HG02973 (cell line): ENCODE measurements around the gene SDK1.
"Not testable (repeated sequence)": the region's sequence is repeated elsewhere in the genome, so short reads cannot be mapped to it uniquely, and the experiment has no call there.

Source experiments
- ATAC-seq: cut with Tn5 transposase; IDR thresholded peaks from one replicate; pipeline ENCODE4 v1.9.1; 2021; ENCODE audit warnings: moderate library complexity; ENCODE audit not compliant: unreplicated experiment

Gene SDK1

GRCh38 chr7:3908153-3908552 lies 607.1 kb downstream of the SDK1 start:
- ATAC-seq = no peak

GRCh38 chr7:3909128-3909527 lies 608.1 kb downstream of the SDK1 start:
- ATAC-seq = no peak

GRCh38 chr7:3910054-3910453 lies 609.0 kb downstream of the SDK1 start:
- ATAC-seq = no peak

DNA sequence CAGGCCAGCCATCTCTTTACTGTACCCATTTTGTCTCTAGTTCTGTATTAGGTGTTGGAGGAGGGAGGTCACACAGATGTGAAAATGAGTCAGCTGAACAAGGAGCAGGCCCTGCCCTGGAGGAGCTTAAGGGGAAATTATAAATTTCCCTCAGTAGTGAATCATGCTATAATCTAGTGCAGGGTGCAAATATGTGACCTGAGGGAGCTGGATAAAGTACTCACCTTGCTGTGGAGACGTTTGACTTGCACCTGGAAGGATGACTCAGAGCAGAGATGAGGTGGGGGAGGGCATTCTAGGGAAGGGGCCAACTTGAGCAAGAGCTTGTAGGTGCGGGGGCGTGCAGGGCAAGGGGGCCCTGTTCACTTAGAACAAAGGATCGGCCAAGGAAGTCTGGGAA lies 610.6 kb downstream of the SDK1 start:
- no peak for ATAC-seq

- ATAC-seq = no peak
These were observed 611.2 kb downstream of the SDK1 start for GRCh38 chr7:3912291-3912690.

GRCh38 chr7:3914051-3914775 lies 613.2 kb downstream of the SDK1 start:
- ATAC-seq = no peak

GRCh38 chr7:3915337-3915878 lies 614.4 kb downstream of the SDK1 start:
- no peak for ATAC-seq

GRCh38 chr7:3916146-3916545 lies 615.1 kb downstream of the SDK1 start:
- ATAC-seq = no peak

DNA sequence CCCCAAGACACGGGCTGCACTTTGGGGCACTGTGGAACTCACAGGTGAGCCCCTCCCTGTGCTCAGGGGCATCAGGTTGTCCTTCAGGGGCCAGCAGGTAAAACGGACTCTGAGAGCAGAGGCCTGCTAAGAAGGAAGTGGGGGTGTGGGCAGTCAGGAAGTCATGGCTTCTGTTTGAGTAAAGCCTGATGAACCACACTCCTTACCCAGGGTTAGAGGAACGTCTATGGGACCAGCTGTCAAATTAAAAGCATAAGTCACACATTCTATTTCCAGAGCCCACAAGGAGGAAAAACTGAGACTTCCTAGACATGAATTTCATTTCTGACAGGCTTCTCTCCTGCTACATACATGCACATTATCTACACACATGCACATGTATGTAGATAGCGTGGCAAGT lies 616.4 kb downstream of the SDK1 start:
- ATAC-seq = no peak

- no peak for ATAC-seq
These were observed 617.5 kb downstream of the SDK1 start for GRCh38 chr7:3918576-3918975.

- ATAC-seq = no peak
These were observed 621.2 kb downstream of the SDK1 start for GRCh38 chr7:3922175-3922635.

DNA sequence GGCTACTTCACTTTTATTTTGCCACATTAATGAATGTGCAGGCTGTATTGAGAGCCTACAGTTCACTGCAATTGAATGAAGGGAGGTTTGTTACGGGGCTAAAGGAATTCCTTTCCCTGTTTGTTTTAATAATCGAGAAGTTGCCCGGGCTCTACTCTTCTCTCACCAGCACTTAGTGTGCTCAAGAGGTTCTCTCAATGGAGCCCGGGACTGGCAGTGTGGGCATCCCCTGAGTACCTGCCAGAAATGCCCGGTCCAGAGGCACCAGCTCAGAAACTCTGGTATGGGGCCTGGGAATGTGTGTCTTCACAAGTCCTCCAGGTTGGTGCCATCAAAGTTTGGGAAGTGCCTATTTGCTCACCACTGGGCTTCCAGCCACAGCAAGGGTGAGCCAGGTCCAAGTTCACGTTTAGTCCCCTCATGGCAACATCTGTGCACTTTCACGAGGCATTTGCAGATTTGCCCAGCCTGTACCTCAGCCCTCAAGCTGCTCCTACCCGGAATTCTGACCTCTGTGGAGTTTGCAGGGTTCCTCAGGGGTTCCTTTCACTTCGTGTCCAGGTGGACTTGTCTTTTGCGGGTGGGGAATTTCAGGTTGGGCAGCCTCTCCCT lies 622.4 kb downstream of the SDK1 start:
- ATAC-seq = no peak

GRCh38 chr7:3924277-3924676 lies 623.2 kb downstream of the SDK1 start:
- no peak for ATAC-seq

- ATAC-seq = no peak
These were observed 626.5 kb downstream of the SDK1 start for GRCh38 chr7:3927446-3928110.

DNA sequence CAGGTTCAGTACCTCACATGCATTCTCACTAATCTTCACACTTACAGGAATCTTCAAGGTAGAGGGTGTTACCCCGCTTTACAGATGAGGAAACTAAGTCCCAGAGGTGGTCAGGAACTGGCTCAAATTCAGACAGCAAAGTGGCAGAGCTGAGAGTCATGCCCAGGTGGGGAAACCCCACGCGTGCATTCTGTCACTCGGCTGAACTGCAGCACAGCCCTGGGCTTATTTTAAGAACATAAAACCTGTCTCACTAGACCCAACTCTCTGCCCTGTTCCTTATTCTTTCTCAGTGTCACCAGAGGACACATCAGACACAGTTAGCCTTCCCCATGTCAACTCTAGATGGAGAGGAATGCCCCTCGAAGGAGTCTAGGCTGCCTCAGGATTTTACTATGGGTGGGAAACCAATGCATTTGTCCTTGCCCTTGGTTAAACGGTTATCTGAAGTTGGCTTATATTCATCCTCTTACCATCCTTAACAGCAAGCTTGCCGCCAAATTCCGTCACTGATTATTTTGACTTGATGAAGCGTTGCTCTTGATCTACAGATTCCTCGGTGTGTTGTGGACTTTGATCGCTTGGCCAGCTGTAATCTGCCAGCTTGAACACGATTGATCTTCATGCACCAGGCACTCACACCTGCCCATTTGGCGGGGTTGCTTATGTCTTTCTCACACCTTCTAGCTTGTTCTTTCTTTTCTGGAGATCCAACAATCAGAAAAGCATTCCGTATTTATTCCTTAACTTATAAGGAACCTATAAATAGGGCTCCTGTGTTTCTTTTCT lies 627.9 kb downstream of the SDK1 start:
- ATAC-seq = no peak

DNA sequence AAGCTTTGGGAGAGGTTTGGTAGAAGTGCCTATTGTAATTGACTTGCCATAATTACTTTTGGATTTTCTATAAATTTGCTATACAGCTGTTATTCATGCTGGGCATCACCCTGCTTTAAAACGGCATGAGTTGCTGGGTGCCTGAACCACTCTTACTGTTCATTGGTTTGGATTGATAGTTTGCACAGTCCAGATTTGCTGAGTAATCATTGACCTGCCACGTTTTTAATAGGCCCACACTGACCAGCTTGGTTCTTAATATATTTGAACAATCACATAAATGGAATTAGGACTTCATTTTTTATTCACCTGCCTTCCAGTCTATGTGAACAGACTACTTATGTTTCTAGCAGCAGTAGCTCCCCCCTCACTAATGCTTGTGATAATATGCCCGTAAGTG lies 630.8 kb downstream of the SDK1 start:
- no peak for ATAC-seq

GRCh38 chr7:3937146-3937545 lies 636.1 kb downstream of the SDK1 start:
- no peak for ATAC-seq

DNA sequence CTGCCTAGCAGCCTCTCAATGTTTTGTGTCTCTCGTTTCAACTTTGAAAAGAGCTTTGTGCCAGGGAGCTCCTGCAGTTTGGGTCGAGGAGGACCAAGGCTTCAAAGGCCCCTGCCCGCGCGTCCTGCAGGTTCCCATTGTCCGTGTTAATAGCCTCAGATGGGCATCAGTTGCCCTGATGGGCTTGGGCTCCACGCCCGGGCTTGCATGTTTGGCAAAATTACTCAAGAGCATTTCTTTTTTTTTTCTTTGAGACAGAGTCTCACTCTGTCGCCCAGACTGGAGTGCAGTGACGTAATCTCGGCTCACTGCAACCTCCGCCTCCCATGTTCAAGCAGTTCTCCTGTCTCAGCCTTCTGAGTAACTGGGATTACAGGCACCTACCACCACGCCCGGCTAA lies 636.6 kb downstream of the SDK1 start:
- no peak for ATAC-seq

DNA sequence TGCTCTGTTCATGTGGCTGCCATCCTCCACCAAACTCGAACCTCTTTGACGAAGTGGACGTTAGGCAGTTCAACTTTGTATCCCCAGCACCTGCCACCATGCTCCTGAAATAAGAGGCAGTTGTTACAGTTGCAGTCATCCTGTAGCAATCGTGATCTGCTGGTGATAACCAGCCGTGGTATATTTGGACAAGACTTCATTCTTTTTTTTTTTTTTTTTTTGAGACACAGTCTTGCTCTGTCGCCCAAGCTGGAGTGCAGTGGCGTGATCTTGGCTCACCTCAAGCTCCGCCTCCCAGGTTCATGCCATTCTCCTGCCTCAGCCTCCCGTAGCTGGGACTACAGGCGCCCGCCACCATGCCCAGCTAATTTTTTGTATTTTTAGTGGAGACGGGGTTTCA lies 640.7 kb downstream of the SDK1 start:
- ATAC-seq = not testable (repeated sequence)

DNA sequence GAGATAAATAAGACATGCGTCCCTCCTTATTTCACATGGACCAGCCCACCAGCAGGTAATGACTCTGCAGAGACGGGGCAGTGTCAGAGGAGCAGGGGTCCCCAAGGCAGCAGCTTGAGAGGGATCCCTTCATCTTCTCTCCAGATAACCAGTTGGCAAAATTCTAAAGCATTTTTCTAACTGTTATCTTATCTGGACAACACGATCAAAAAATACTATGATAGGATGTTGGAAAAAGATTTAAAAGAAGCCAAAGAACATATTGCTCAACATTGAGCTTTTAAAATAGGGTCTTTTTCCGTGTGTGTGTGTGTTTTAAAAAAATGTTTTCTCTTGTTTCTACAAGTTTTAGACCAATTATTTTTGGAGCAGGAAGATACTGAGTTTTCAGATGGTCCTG lies 641.2 kb downstream of the SDK1 start:
- no peak for ATAC-seq
